ENCODE measurements around the gene FREM2. TPM values are rescaled to one million over a fixed set of nuclear protein-coding genes. Genes with fewer than 3 reads are reported as not detected.

FREM2 gene
- polyA plus RNA-seq, 3 donors from 2014 or later: not detected

DNA sequence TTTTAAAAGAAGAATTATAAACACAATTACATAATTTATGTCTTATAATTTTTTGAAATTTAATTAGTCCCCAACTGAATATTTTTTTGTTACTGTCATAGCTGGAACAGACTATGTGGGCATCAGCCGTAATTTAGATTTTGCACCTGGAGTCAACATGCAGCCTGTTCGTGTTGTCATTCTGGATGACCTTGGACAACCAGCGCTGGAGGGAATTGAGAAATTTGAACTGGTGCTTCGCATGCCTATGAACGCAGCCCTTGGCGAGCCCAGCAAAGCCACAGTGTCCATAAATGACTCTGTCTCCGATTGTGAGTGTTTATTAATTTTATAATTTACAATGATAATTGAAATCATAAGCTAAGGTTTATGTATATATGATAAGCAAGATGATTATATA lies 161.5 kb downstream of the FREM2 start:
- peaks cover 0 to 2% (median 0%) of the 10 kb centered on the region in 3 donors for H3K27me3 Mint-ChIP-seq (ENCODE audit: low read depth in 3 of 3)
- no peak overlapping the region for H3K4me3 Mint-ChIP-seq
- peaks cover 0 to 7% (median under 1%) of the 10 kb centered on the region in 6 donors for H3K9me3 Mint-ChIP-seq
- no peaks in the 10 kb centered on the region for H3K36me3 Mint-ChIP-seq
- H3K27ac Mint-ChIP-seq: no peak overlapping the region
- no peak for DNase-seq
- H3K4me1 Mint-ChIP-seq: no peaks in the 10 kb centered on the region

DNA sequence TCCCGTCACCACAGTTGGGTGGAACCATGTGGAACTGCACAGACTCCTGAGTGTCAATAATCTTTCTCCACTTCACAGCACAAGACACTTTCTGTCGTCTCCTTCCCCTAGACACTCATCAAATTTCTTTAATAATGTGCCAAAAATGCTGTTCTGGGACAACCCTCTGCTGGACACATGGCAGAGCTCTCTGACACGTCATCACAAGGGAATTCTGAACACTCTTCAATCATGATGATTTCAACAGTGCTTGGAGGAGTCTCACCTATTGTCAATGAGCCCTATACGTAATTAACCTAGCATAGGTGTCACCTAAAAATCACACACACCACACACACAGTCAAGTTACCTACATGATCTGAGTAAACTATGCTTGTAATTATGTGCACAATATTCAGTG lies 162.4 kb downstream of the FREM2 start:
- H3K9me3 Mint-ChIP-seq: peaks cover 0 to 7% (median under 1%) of the 10 kb centered on the region in 6 donors
- H3K27me3 Mint-ChIP-seq (ENCODE audit: low read depth in 3 of 3): peaks cover 0 to 2% (median 0%) of the 10 kb centered on the region in 3 donors
- DNase-seq: no peak
- H3K36me3 Mint-ChIP-seq: no peaks in the 10 kb centered on the region
- no peak overlapping the region for H3K4me3 Mint-ChIP-seq
- no peaks in the 10 kb centered on the region for H3K4me1 Mint-ChIP-seq
- H3K27ac Mint-ChIP-seq: no peak overlapping the region

DNA sequence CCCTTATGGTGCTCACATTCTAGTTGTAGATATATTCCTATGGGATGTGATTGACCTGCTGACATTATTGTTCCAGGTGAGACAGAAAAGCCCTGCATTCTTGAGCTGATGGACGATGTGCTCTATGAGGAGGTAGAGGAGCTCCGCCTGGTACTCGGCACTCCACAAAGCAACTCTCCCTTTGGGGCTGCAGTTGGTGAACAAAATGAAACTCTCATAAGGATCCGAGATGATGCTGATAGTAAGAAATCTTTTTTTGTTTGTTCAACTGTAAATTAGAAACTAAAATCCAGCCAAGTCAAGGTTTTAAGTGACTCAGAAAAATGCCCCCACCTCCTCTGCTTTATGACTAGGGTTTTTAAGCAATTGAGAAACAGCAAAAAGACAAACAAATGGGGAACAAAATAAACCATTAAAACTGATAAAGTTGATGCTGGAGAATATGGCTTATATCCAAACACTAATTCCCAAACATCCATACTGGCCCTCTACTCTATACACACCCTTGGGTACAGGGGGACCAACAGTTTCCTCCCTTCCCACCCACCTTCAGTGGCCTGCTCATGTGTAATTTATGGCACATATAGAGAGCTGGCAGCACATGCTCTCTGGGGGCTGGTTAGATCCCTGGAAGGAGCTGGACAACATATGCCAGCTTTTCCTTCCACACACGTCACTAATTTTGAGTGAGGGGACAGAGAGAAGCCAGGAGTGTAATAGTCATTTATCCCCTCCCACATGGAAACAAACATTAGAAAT lies 164.2 kb downstream of the FREM2 start:
- Mint-ChIP-seq H3K27ac (no peak overlapping the region), H3K36me3 (no peaks in the 10 kb centered on the region), H3K9me3 (peaks cover 0 to 7% (median 1%) of the 10 kb centered on the region in 6 donors), H3K27me3 (ENCODE audit: low read depth in 3 of 3) (peaks cover 0 to 2% (median 2%) of the 10 kb centered on the region in 3 donors), H3K4me3 (no peak overlapping the region), H3K4me1 (no peaks in the 10 kb centered on the region)
- no peak for DNase-seq

DNA sequence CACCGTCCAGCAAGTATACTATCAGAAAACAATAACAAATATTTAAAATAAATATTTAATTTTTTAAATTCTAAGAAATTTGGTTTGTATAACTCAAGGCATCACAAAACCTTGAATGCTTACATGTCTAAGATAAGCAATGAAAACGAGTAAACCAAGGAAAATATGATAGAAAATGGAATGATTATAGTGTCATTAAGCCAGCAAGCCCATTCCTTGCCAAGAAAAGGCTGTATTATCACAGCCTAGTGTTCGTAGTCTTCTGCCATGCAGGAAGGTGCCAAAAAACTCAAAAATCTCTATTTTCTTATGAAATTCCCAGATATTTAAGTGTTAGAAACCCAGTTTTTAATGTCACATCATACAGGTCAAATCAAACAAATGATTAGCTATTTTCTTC lies 167.3 kb downstream of the FREM2 start:
- Mint-ChIP-seq H3K9me3 (peaks cover 0 to 7% (median 2%) of the 10 kb centered on the region in 6 donors), H3K36me3 (no peaks in the 10 kb centered on the region), H3K27ac (no peak overlapping the region), H3K27me3 (ENCODE audit: low read depth in 3 of 3) (peaks cover 0 to 2% (median 0%) of the 10 kb centered on the region in 3 donors), H3K4me1 (no peaks in the 10 kb centered on the region), H3K4me3 (no peak overlapping the region)
- DNase-seq: no peak

DNA sequence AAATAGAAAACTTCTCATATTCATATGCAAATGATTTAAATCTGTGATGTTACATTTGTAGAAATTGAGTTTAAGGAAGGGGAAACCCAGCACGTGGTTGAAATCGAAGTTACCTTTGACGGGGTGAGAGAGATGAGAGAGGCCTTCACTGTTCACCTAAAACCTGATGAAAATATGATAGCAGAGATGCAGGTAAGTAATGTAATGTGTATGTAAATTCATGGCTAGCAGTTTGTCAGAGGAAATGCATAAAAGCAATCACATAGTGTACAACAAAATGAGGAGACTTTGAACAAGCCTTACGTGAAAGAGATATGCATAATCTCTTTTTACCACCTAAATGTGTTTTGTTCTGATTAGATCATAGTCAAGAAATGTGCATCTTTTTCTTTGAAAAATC lies 169.2 kb downstream of the FREM2 start:
- Mint-ChIP-seq H3K4me3 (no peak overlapping the region), H3K36me3 (no peaks in the 10 kb centered on the region), H3K27me3 (ENCODE audit: low read depth in 3 of 3) (peaks cover 0 to 3% (median 1%) of the 10 kb centered on the region in 3 donors), H3K9me3 (peaks cover 0 to 6% (median 2%) of the 10 kb centered on the region in 6 donors), H3K27ac (no peak overlapping the region), H3K4me1 (no peaks in the 10 kb centered on the region)
- no peak for DNase-seq

DNA sequence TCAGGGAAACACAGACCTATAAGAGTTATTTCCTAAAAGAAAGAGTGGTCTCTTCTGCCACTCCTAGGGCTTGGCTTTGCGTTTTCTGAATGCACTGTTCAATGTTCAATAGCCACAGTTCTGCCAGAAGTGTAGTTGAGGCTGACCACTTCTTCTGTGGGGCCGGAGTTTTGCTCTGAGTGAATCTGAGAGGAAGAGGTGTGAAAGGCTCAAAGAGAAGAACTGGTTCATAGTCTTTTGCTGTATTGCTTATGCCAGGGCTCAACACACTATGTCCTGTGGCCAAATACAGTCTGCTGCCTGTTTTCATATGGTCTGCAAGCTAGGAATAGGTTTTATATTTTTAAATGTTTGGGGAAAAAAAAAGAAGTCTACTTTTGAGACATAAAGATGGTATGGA lies 175.6 kb downstream of the FREM2 start:
- Mint-ChIP-seq H3K9me3 (peaks cover 0 to 6% (median 0%) of the 10 kb centered on the region in 6 donors), H3K4me3 (no peak overlapping the region), H3K36me3 (no peaks in the 10 kb centered on the region), H3K27me3 (ENCODE audit: low read depth in 3 of 3) (peaks cover 0 to 2% (median 1%) of the 10 kb centered on the region in 3 donors), H3K27ac (no peak overlapping the region), H3K4me1 (no peaks in the 10 kb centered on the region)
- DNase-seq: no peak

DNA sequence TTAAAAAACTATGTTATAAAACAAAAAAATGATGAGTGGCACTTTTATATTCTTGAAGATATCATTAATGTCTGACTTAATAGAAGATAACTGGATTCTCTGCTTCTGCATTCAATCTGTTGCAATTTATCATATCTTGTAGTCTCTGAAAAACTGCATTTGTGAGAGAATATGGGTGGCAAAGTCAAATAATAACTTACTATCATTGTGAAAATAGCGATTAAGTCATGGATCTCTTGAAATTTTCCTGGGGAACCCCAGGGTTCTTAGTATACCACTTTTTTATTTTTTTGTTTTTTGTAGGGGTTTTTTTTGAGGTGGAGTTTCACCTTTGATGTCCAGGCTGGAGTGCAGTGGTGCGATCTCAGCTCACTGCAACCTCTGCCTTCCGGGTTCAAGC lies 176.7 kb downstream of the FREM2 start:
- no peaks in the 10 kb centered on the region for H3K36me3 Mint-ChIP-seq
- H3K27ac Mint-ChIP-seq: no peak overlapping the region
- no peak overlapping the region for H3K4me3 Mint-ChIP-seq
- peaks cover 0 to 2% (median 1%) of the 10 kb centered on the region in 3 donors for H3K27me3 Mint-ChIP-seq (ENCODE audit: low read depth in 3 of 3)
- H3K4me1 Mint-ChIP-seq: no peaks in the 10 kb centered on the region
- H3K9me3 Mint-ChIP-seq: peaks cover 0 to 6% (median 0%) of the 10 kb centered on the region in 6 donors
- DNase-seq: no peak

DNA sequence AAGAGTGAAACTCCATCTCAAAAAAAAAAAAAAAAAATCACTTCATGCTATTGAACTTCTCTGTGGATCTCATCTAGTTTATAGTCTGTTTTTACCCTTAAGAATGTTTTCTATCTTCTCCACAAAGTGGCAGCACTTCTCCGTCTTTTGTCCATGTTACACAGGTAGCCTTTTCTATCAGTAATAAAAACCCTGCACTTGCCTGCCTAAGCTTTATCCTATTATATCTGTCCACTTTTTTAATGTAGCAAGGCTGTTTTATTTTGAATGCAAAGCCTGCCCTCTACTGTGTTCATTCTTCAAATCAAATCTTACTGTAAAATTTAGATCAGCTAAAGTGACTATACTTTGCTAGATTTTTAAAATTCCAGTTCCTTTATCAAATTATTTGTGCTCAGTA lies 179.8 kb downstream of the FREM2 start:
- no peak for DNase-seq
- no peaks in the 10 kb centered on the region for H3K4me1 Mint-ChIP-seq
- no peak overlapping the region for H3K27ac Mint-ChIP-seq
- H3K36me3 Mint-ChIP-seq: no peaks in the 10 kb centered on the region
- H3K4me3 Mint-ChIP-seq: no peak overlapping the region
- peaks cover 0 to 3% (median 0%) of the 10 kb centered on the region in 3 donors for H3K27me3 Mint-ChIP-seq (ENCODE audit: low read depth in 3 of 3)
- H3K9me3 Mint-ChIP-seq: peaks cover 0 to 7% (median 0%) of the 10 kb centered on the region in 6 donors

DNA sequence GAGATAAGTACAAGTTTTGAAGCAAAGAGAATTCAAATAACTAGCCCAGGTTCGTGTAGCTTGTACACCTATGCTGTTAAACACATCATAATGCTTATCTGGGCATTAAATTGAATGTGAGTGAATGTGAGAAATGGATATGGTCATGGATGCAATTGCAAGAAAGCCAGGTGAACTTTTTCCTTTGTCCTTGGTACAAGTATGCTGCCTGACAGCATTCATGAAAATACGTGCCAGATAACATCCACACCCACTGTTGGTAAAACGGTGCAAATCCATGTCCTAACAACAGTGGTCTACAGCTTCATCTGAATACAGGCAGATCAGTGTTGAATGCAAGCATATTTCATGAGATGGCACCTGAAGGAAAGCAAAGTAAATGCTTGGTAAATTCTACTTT lies 181.5 kb downstream of the FREM2 start:
- Mint-ChIP-seq H3K36me3 (no peaks in the 10 kb centered on the region), H3K27me3 (ENCODE audit: low read depth in 3 of 3) (peaks cover 0 to 3% (median 0%) of the 10 kb centered on the region in 3 donors), H3K4me3 (no peak overlapping the region), H3K27ac (no peak overlapping the region), H3K9me3 (peaks cover 0 to 7% (median under 1%) of the 10 kb centered on the region in 6 donors), H3K4me1 (no peaks in the 10 kb centered on the region)
- DNase-seq: no peak

DNA sequence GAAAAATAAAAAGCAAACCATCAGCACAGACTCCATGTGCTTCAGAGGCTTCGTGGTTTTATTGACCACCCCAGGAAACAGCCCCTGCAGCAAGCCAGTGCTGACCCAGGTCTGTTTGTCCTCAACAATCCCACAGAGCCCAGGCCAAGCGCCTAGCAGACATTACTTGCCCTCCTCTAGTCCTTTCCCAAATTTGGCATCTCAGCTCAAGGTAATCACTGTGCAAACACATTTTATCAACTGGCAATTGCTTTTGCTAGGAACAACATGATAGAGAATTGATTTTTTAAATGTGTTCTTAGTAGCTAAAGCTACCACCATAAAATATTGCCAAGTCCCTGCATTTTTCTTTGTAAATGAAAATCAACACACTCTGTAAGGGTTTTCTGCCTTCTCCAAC lies 182.0 kb downstream of the FREM2 start:
- H3K9me3 Mint-ChIP-seq: peaks cover 0 to 7% (median 1%) of the 10 kb centered on the region in 6 donors
- DNase-seq: no peak
- H3K4me1 Mint-ChIP-seq: no peaks in the 10 kb centered on the region

DNA sequence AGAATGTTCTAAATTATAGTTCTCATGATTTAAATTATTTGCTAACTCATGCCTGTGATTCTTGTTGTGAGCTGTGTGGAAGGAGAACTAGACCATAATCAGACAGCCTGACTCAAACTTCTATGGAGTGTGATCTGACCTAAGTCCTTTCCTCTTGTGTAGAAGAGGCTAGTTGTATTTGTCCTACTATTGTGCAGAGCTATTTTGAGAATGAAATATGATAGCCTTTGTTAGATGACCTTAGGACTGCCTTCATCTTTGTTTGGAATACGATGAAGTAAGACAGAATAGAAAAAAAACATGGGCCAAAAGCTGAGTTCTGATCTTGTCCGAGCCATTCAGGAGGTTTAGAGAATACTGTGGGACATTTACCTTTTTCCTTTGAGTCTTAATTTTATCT lies 184.4 kb downstream of the FREM2 start:
- DNase-seq: no peak
- H3K9me3 Mint-ChIP-seq: peaks cover 0 to 4% (median 1%) of the 10 kb centered on the region in 6 donors
- H3K27me3 Mint-ChIP-seq (ENCODE audit: low read depth in 3 of 3): peaks cover 0 to 3% (median 0%) of the 10 kb centered on the region in 3 donors
- no peaks in the 10 kb centered on the region for H3K36me3 Mint-ChIP-seq
- no peaks in the 10 kb centered on the region for H3K4me1 Mint-ChIP-seq
- no peak overlapping the region for H3K4me3 Mint-ChIP-seq
- H3K27ac Mint-ChIP-seq: no peak overlapping the region

More for the DNA sequence above, 182.0 kb downstream of the FREM2 start:
- Mint-ChIP-seq H3K27ac (no peak overlapping the region), H3K4me3 (no peak overlapping the region), H3K36me3 (no peaks in the 10 kb centered on the region), H3K27me3 (ENCODE audit: low read depth in 3 of 3) (peaks cover 0 to 3% (median 0%) of the 10 kb centered on the region in 3 donors)

DNA sequence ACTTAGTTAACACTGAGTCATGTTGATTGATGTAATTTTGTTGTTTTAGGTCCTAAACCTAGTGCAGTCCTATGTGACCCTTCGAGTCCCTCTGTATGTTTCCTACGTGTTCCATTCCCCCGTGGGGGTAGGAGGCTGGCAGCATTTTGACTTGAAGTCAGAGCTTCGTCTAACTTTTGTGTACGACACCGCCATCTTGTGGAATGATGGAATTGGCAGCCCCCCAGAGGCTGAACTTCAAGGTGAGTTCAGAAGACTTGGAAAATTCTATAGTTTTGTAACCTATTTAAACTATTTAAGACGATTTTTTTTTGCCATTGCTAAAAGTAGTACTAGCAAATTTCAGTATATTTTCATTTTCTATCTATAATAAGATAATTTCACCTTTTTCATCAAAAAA lies 185.8 kb downstream of the FREM2 start:
- Mint-ChIP-seq H3K4me3 (no peak overlapping the region), H3K27ac (no peak overlapping the region), H3K36me3 (no peaks in the 10 kb centered on the region), H3K4me1 (no peaks in the 10 kb centered on the region), H3K27me3 (ENCODE audit: low read depth in 3 of 3) (peaks cover 0 to 3% (median 0%) of the 10 kb centered on the region in 3 donors), H3K9me3 (peaks cover 0 to 3% (median under 1%) of the 10 kb centered on the region in 6 donors)
- peak in 1 of 3 donors; percentile 4 for DNase-seq

DNA sequence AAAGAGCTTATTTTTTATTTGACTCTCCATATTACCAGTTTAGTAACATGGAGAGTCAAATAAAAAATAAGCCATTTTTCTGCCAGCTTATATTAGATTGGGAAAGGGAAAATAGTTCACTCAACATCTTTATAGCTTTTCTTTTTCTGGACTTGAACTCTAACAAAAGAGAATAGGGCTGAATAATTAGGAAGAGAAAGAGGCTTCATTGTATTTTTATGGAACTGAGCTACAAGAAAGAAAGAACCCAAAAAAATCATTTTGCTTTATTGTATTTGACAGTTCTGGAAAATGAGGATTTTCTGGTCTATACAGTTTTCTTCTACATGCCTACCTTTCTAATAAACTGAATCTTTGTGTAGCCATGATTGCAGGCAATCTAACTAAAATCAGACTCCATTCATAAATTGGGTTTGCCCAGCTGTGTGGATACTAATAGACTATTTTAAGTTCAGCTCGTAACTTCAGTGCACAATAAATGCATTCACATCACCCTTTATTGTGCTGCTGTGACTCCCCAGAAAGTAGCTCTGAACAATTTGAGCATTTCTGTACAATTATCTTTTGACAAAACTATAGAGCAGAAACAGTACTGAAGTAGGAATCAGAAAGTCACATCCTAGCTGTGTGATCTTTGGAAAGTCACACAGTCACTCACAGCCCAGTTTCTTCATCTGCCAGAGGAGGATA lies 188.5 kb downstream of the FREM2 start:
- no peak overlapping the region for H3K27ac Mint-ChIP-seq
- no peak for DNase-seq
- no peaks in the 10 kb centered on the region for H3K4me1 Mint-ChIP-seq
- H3K4me3 Mint-ChIP-seq: no peak overlapping the region
- peaks cover 0 to 3% (median 0%) of the 10 kb centered on the region in 6 donors for H3K9me3 Mint-ChIP-seq
- no peaks in the 10 kb centered on the region for H3K27me3 Mint-ChIP-seq (ENCODE audit: low read depth in 3 of 3)
- no peaks in the 10 kb centered on the region for H3K36me3 Mint-ChIP-seq

DNA sequence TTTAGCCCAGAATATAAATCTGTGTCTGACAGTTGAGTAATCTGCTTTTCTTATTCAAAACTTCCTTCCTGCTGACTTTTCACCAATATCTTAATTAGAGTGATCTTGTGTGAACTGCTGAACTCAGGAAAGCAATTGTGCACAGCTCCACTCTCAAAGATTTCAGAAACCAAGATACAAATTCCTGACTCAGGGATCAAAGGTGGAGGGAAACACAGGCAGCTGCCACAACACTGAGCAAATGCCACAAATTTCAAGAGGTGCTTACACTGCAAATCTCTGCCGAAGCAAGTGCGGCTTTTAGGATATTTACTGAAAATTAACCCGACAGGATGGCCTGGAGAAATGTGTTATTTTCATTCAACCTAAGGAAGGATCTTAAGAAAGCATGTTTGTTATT lies 192.4 kb downstream of the FREM2 start:
- H3K36me3 Mint-ChIP-seq: no peaks in the 10 kb centered on the region
- DNase-seq: no peak
- H3K4me3 Mint-ChIP-seq: no peak overlapping the region
- peaks cover 0 to 2% (median 0%) of the 10 kb centered on the region in 6 donors for H3K9me3 Mint-ChIP-seq
- no peaks in the 10 kb centered on the region for H3K4me1 Mint-ChIP-seq
- H3K27me3 Mint-ChIP-seq (ENCODE audit: low read depth in 3 of 3): peaks cover 0 to 2% (median 0%) of the 10 kb centered on the region in 3 donors
- no peak overlapping the region for H3K27ac Mint-ChIP-seq
